Fibroblast of lung (primary cell): Measurements from ENCODE around the gene PI4K2B.
"Not testable (repeated sequence)": the region's sequence is repeated elsewhere in the genome, so short reads cannot be mapped to it uniquely, and the experiment has no call there.

Experiments
- CTCF ChIP-seq, 2 donors: IDR thresholded peaks in 1 of 2; conservative IDR thresholded peaks in 1 of 2; 1 replicate in 1 of 2; 2 replicates in 1 of 2; pipeline ENCODE4 v1.5.1; 2011 to 2012; ENCODE audit warnings: low read length in 2 of 2, control low read depth in 1 of 2, inconsistent platforms in 1 of 2, low read depth in 1 of 2, mild to moderate bottlenecking in 1 of 2
- EZH2 ChIP-seq: IDR thresholded peaks from 2 replicates; pipeline ENCODE4 v1.5.1; 2012; ENCODE audit warnings: low read length, control low read depth, mild to moderate bottlenecking; ENCODE audit errors: missing control alignments

- TF ChIP-seq CTCF (conservative IDR thresholded peaks at IDR 0.05 in 1 of 2, IDR thresholded peaks at IDR 0.05 in 1 of 2; ENCODE audit: low read depth in 1 of 2, low read length in 2 of 2); EZH2: not testable (repeated sequence)
Observed at GRCh38 chr4:25236030-25236429, 2.2 kb downstream of the PI4K2B start.
